WI38 (cell line): ENCODE measurements around the gene CPLX1.

Experiments
- H3K4me3 ChIP-seq: 2 replicates; pipeline ENCODE4 v1.5.1; 2011; ENCODE audit warnings: low read depth, mild to moderate bottlenecking, control low read depth, low read length
- CTCF ChIP-seq: IDR thresholded peaks from 2 replicates; pipeline ENCODE4 v1.5.1; 2012; ENCODE audit warnings: low read depth, mild to moderate bottlenecking, control low read depth, low read length

Gene CPLX1

GRCh38 chr4:827209-828081 lies 1.5 kb upstream of the CPLX1 start:
- TF ChIP-seq CTCF, result no peak
- no peak overlapping the region for H3K4me3 ChIP-seq

GRCh38 chr4:826508-827208 lies 729 bp upstream of the CPLX1 start:
- TF ChIP-seq CTCF, result no peak
- H3K4me3 ChIP-seq, result no peak overlapping the region

DNA sequence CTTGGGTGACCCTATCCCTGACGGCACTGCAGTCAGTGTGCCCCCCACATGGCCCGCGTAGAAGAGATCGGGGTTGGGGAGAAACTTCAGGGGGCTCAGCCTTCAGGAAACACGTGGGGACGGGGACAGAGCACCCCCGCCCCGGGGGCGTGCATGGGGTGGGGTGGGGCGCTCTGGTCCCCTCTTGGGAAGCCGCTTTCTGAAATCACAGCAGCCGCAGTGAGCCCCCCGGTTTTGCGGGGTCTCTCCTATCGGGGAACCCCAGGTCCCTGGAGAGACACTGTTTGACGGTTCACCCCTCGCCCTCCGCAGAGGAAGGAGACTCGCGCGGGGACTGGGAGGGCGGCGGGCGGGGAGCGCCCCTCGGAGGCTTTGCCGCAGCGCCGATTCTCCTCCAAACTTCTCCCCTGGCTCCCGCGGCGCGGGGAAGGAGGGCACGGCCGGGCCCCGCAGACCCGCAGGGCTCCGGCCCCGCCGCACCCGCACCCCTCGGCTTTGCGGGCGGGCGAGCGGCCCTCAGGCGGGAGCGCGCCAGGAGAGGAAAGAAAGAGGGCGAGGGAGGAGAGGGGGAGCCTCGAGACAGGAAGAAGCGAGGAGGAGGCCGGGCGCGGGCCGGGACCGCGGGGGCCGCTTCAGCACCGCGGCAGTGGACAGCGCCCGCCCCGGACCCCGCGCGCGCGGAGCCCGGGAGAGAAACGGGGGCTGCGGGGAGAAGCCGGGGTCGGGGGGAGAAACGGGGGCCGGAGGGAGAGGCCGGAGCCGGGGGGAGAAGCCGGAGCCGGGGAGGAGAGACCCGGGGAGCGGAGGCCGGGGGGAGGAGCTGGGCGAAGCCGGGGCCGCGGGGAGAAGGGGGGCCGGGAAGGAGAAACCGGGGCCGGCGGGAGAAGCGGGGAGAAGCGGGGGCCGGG lies 612 bp downstream of the CPLX1 start:
- no peak for TF ChIP-seq CTCF
- H3K4me3 ChIP-seq, result no peak overlapping the region

- no peak overlapping the region for H3K4me3 ChIP-seq
- TF ChIP-seq CTCF, result no peak
Observed at GRCh38 chr4:824461-825062, 1.4 kb downstream of the CPLX1 start.

DNA sequence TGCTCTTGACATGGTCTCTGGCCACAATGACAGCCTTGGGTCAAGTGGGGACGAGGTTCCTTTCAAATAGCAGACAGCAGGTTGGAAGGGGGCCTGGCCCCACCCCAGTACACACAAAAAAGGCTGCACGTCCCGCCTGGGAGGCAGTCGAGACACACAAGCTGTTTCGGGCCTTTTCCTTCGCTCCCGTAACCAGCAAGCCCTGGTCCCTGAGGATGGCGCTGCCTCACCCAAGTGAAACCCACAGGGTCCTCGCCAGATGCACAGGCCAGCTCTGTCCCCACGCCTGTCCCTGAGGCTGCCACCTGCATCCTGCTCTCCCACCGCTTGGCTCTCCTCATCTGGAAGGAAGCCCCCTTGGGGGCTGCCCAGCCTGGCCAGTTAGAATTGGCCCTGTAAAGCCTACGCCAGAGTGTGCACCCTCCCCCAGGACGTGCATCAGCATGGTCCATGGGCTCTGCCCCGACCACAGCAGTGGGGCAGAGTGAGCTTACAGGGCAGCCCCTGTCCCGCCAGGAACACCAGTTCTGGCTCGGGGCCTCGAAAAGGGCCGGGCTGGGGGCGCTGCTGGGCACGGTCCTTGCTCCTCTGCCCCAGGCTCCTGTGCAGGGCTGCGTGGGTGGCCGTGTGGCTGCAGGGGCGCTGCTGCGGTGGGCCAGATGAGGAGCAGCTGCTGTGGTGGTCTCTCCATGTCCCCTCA lies 2.0 kb downstream of the CPLX1 start:
- TF ChIP-seq CTCF, result no peak
- H3K4me3 ChIP-seq, result no peak overlapping the region

- H3K4me3 ChIP-seq, result no peak overlapping the region
- no peak for TF ChIP-seq CTCF
Observed at GRCh38 chr4:823176-823760, 2.7 kb downstream of the CPLX1 start.
